HCT116 (cell line): ENCODE data around the gene DHCR7. TPM values are rescaled to one million over a fixed set of nuclear protein-coding genes. Genes with fewer than 3 reads are reported as not detected.

Experiments used
- ATAC-seq: fragments of 200-7000 bp; cut with Tn5 transposase; 2 replicates; pipeline ENCODE4 v1.9.1; 2020; ENCODE audit warnings: mild to moderate bottlenecking, moderate library complexity
- BruUV-seq: library from RNA; stranded (reverse); fragments of 400-500 nt; replicated peaks from 2 replicates; lab custom pipeline; 2021; lab: Mats Ljungman, UMichigan
- CTCF ChIA-PET: fragments of 300-600 bp; sonication (Branson Sonifier 250); formaldehyde crosslinking; loops from one replicate; lab custom pipeline; 2021; ENCODE audit warnings: antibody characterized with exemption; lab: Charles Lee
- POLR2A ChIA-PET: fragments of 300-600, 350-600 bp; sonication (Branson Sonifier 250); formaldehyde crosslinking; loops from one replicate; lab custom pipeline; 2021; ENCODE audit warnings: antibody characterized with exemption; lab: Charles Lee
- RAD21 ChIA-PET, 2 experiments: fragments of 300-600 bp; sonication (Branson Sonifier 250); formaldehyde crosslinking; loops; one replicate each; lab custom pipeline; 2023; ENCODE audit warnings: low total read pairs in 2 of 2; ENCODE audit not compliant: uncharacterized antibody in 2 of 2, unreplicated experiment in 2 of 2, low non-redundant PET in 1 of 2; lab: Charles Lee
- DNase-seq: peaks from one replicate; pipeline ENCODE4 v3.0.0-alpha.2; 2010; ENCODE audit warnings: low read depth, low spot score
- H2AFZ ChIP-seq: fragments of 200-600 bp; shearing (Covaris generic), sonication (generic); 2 replicates; pipeline ENCODE4 v1.6.1; 2017; ENCODE audit warnings: low read depth, mixed run types, mixed read lengths, antibody characterized with exemption, low read length; ENCODE audit not compliant: poor library complexity, severe bottlenecking
- H3K27ac ChIP-seq: 2 replicates; pipeline ENCODE4 v1.5.1; 2012; ENCODE audit warnings: low read depth, low read length
- H3K27me3 ChIP-seq: fragments of 200-600 bp; sonication (generic); 2 replicates; pipeline ENCODE4 v1.6.1; 2016; ENCODE audit warnings: mixed run types, low read length, mixed read lengths; ENCODE audit not compliant: insufficient read depth
- H3K36me3 ChIP-seq, 2 experiments: fragments of 200-500 bp in 1 of 2; fragments of 200-600 bp in 1 of 2; sonication (Bioruptor generic) in 1 of 2; sonication (generic) in 1 of 2; 2 replicates each; pipeline versions ENCODE4 v1.5.1 to v1.6.1; 2014 to 2016; ENCODE audit warnings: low read length in 2 of 2, inconsistent platforms in 1 of 2, mixed read lengths in 1 of 2, mixed run types in 1 of 2; ENCODE audit not compliant: insufficient read depth in 2 of 2, control insufficient read depth in 1 of 2
- H3K4me1 ChIP-seq, 2 experiments: fragments of 200-600 bp in 1 of 2; sonication (generic) in 1 of 2; 2 replicates each; pipeline versions ENCODE4 v1.5.1 to v1.6.1; 2012 to 2017; ENCODE audit warnings: low read length in 2 of 2, inconsistent platforms in 1 of 2, mild to moderate bottlenecking in 1 of 2, mixed read lengths in 1 of 2, mixed run types in 1 of 2, moderate library complexity in 1 of 2; ENCODE audit not compliant: insufficient read depth in 2 of 2, control insufficient read depth in 1 of 2
- H3K4me2 ChIP-seq: fragments of 200-600 bp; sonication (generic); 2 replicates; pipeline ENCODE4 v1.6.1; 2017; ENCODE audit warnings: mixed run types, low read length, mixed read lengths
- H3K4me3 ChIP-seq, 2 experiments: fragments of 200-600 bp in 1 of 2; sonication (generic) in 1 of 2; replicated peaks in 1 of 2; 2 replicates each; pipeline ENCODE4 v1.5.1; 2011 to 2016; ENCODE audit warnings: low read length in 2 of 2, control low read depth in 1 of 2, low read depth in 1 of 2, mild to moderate bottlenecking in 1 of 2, mixed read lengths in 1 of 2, mixed run types in 1 of 2
- H3K79me2 ChIP-seq: fragments of 200-600 bp; sonication (generic); 2 replicates; pipeline ENCODE4 v1.6.1; 2017; ENCODE audit warnings: mild to moderate bottlenecking, mixed run types, low read length, moderate library complexity, mixed read lengths; ENCODE audit not compliant: insufficient read depth
- H3K9ac ChIP-seq: fragments of 200-600 bp; sonication (generic); 2 replicates; pipeline ENCODE4 v1.6.1; 2016; ENCODE audit warnings: low read length, mixed read lengths
- H3K9me2 ChIP-seq: fragments of 200-600 bp; sonication (generic), shearing (Covaris generic); 2 replicates; pipeline ENCODE4 v1.6.1; 2017; ENCODE audit warnings: mixed run types, mild to moderate bottlenecking, moderate library complexity; ENCODE audit not compliant: insufficient read depth
- H3K9me3 ChIP-seq, 2 experiments: fragments of 200-500 bp in 1 of 2; fragments of 200-600 bp in 1 of 2; sonication (Bioruptor generic) in 1 of 2; sonication (generic) in 1 of 2; 2 replicates each; pipeline ENCODE4 v1.6.1; 2014 to 2017; ENCODE audit warnings: low read length in 2 of 2, mixed read lengths in 2 of 2, inconsistent platforms in 1 of 2, low read depth in 1 of 2, mild to moderate bottlenecking in 1 of 2, mixed run types in 1 of 2, moderate library complexity in 1 of 2; ENCODE audit not compliant: control insufficient read depth in 1 of 2, insufficient read depth in 1 of 2
- H4K20me1 ChIP-seq: fragments of 200-600 bp; sonication (generic), shearing (Covaris generic); 2 replicates; pipeline ENCODE4 v1.6.1; 2017; ENCODE audit warnings: mixed run types, mild to moderate bottlenecking, moderate library complexity; ENCODE audit not compliant: insufficient read depth
- EGR1 ChIP-seq: IDR thresholded peaks from 2 replicates; pipeline ENCODE4 v1.6.1; 2012; ENCODE audit warnings: low read depth
- ELF1 ChIP-seq: IDR thresholded peaks from 2 replicates; pipeline ENCODE4 v1.6.1; 2012; ENCODE audit warnings: low read depth, borderline replicate concordance
- EZH2 ChIP-seq: fragments of 200-600 bp; sonication (generic); IDR thresholded peaks from 2 replicates; pipeline ENCODE4 v1.6.1; 2017; ENCODE audit warnings: antibody characterized with exemption, mixed run types
- MAX ChIP-seq: IDR thresholded peaks from 2 replicates; pipeline ENCODE4 v1.6.1; 2012
- POLR2AphosphoS5 ChIP-seq: IDR thresholded peaks from 2 replicates; pipeline ENCODE4 v1.6.1; 2011; ENCODE audit warnings: mild to moderate bottlenecking, low read depth, low read length, moderate library complexity
- RAD21 ChIP-seq: IDR thresholded peaks from 2 replicates; pipeline ENCODE4 v1.6.1; 2012; ENCODE audit warnings: low read depth, mild to moderate bottlenecking
- SIN3A ChIP-seq: IDR thresholded peaks from 2 replicates; pipeline ENCODE4 v1.6.1; 2012; ENCODE audit warnings: low read depth
- SP1 ChIP-seq: IDR thresholded peaks from 2 replicates; pipeline ENCODE4 v1.6.1; 2012; ENCODE audit warnings: low read depth
- YY1 ChIP-seq: IDR thresholded peaks from 2 replicates; pipeline ENCODE4 v1.6.1; 2011; ENCODE audit warnings: low read length, low read depth, moderate library complexity, mild to moderate bottlenecking; ENCODE audit not compliant: insufficient replicate concordance; ENCODE audit errors: extremely low read depth
- ZFX ChIP-seq: fragments of 450-650 bp; IDR thresholded peaks from 2 replicates; pipeline ENCODE4 v1.6.1; 2017
- intact Hi-C: fragments of 100-400 bp; cut with micrococcal nuclease; formaldehyde crosslinking; loops from 2 replicates; pipeline ENCODE4 v1.10.0; 2022
- total RNA-seq: library from RNA; stranded (reverse); gene quantifications from one replicate; pipeline ENCODE4 v1.2.1, GENCODE V29; 2021; ENCODE audit not compliant: unreplicated experiment

Gene DHCR7
- total RNA-seq, 1 experiment from 2014 or later: 115 TPM

GRCh38 chr11:71453037-71453917 lies 5.1 kb upstream of the DHCR7 start, which contains the start of gene NADSYN1:
NADSYN1 (plus strand) TSS chr11:71453203; CDS start chr11:71453297, 94 bp downstream.
- H3K4me3 ChIP-seq: peak within 1 kb of the TSS; percentile 93 to 99
- ATAC-seq (peak; percentile 80), DNase-seq (peak; percentile 80)
- ChIA-PET POLR2A (interaction anchor here (0.6 to 0.7 kb wide), 3 partner anchors 33 to 599 kb away, joined by 3 to 8 read pairs (median 4); no protein-coding TSS in a partner anchor), CTCF (interaction anchor here (0.6 to 1.1 kb wide), 6 partner anchors 33 to 366 kb away, joined by 3 to 5 read pairs (median 4); no protein-coding TSS in a partner anchor), RAD21 (interaction anchor here in 1 of 2 experiments (0.7 kb wide), 1 partner anchor 28 kb away, joined by 4 read pairs; no protein-coding TSS in a partner anchor)
- no peaks in the 10 kb centered on the region for H3K9me2 ChIP-seq
- peaks cover 3% of the 10 kb centered on the region; the same call in 1 of the 2 replicates for H4K20me1 ChIP-seq
- TF ChIP-seq EZH2 (no peak), SP1 (no peak; the same call in 1 of the 2 replicates), SIN3A (peak; percentile 64; the same call in 1 of the 2 replicates), YY1 (no peak), ELF1 (no peak; the same call in 1 of the 2 replicates), MAX (peak; percentile 69), RAD21 (no peak), ZFX (peak; percentile 84), EGR1 (peak; percentile 58; the same call in 1 of the 2 replicates), POLR2AphosphoS5 (peak; percentile 80)
- H3K36me3 ChIP-seq: peaks cover 16 to 25% of the 10 kb centered on the region in 2 experiments; a peak in 3 of 4 replicates
- H3K9ac ChIP-seq: peak within 1 kb of the TSS; percentile 92
- no peak within 1 kb of the TSS for H2AFZ ChIP-seq
- intact Hi-C loops: no loop called here
- TSS peak; percentile 19 for BruUV-seq
- H3K27ac ChIP-seq: peak within 1 kb of the TSS; percentile 50
- H3K4me1 ChIP-seq: peaks cover 7 to 21% of the 10 kb centered on the region in 2 experiments; a peak in 2 of 4 replicates
- no peaks in the 10 kb centered on the region for H3K27me3 ChIP-seq
- peaks cover 46% of the 10 kb centered on the region for H3K79me2 ChIP-seq
- H3K9me3 ChIP-seq: no peaks in the 10 kb centered on the region
- peak within 1 kb of the TSS; percentile 88 for H3K4me2 ChIP-seq
